ENCODE measurements around the gene NT5C3A. TPM values are rescaled to one million over a fixed set of nuclear protein-coding genes. Genes with fewer than 3 reads are reported as not detected.
A peak's percentile ranks its signal among the peaks of the same experiment; 100 is the strongest.

Gene NT5C3A
- total RNA-seq, 1 donor, result 25.0 TPM

DNA sequence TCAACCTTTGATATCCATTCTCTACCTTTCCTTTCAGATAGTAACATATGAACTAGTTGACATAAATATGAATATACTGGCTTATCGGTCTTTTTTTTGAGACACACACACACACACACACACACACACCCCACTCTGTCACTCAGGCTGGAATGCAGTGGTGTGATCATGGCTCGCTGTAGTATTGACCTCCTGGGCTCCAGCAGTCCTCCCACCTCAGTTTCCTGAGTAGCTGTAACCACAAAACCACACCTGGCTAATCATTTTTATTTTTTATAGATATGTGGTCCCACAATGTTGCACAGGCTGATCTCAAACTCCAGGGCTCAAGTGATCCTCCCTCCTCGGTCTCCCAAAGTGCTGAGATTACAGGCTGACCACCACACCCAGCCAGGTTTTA is 14.2 kb upstream of the NT5C3A start:
- Histone ChIP-seq H4K20me1 (ENCODE audit: insufficient read depth, low read length) (no peaks in the 10 kb centered on the region), H3K36me3 (ENCODE audit: insufficient read depth, low read length) (no peaks in the 10 kb centered on the region), H3K4me1 (ENCODE audit: insufficient read depth, low read length) (peaks cover 9% of the 10 kb centered on the region), H3K4me2 (ENCODE audit: insufficient read depth, low read length) (no peak overlapping the region), H3K27me3 (ENCODE audit: insufficient read depth, low read length) (peaks cover 39% of the 10 kb centered on the region), H3K9me3 (ENCODE audit: low read depth, low read length) (no peaks in the 10 kb centered on the region), H3K79me2 (ENCODE audit: insufficient read depth, low read length) (no peaks in the 10 kb centered on the region), H3K4me3 (ENCODE audit: insufficient read depth, low read length) (no peak overlapping the region), H3K27ac (ENCODE audit: low read depth, low read length) (no peak overlapping the region), H2AFZ (ENCODE audit: low read length) (no peak overlapping the region)
- TF ChIP-seq CTCF (IDR thresholded peaks at IDR 0.05; ENCODE audit: extremely low read depth, low read depth, low read length), result no peak
- no peak for DNase-seq (ENCODE audit: insufficient read length, low spot score, missing footprints)

- Histone ChIP-seq H3K27me3 (ENCODE audit: insufficient read depth, low read length) (peaks cover 33% of the 10 kb centered on the region), H3K4me3 (ENCODE audit: insufficient read depth, low read length) (no peak overlapping the region), H3K79me2 (ENCODE audit: insufficient read depth, low read length) (no peaks in the 10 kb centered on the region), H3K36me3 (ENCODE audit: insufficient read depth, low read length) (no peaks in the 10 kb centered on the region), H3K9me3 (ENCODE audit: low read depth, low read length) (no peaks in the 10 kb centered on the region), H3K27ac (ENCODE audit: low read depth, low read length) (no peak overlapping the region), H2AFZ (ENCODE audit: low read length) (no peak overlapping the region), H3K4me2 (ENCODE audit: insufficient read depth, low read length) (no peak overlapping the region), H4K20me1 (ENCODE audit: insufficient read depth, low read length) (no peaks in the 10 kb centered on the region), H3K4me1 (ENCODE audit: insufficient read depth, low read length) (peaks cover 9% of the 10 kb centered on the region)
- DNase-seq (ENCODE audit: insufficient read length, low spot score, missing footprints), result no peak
- no peak for TF ChIP-seq CTCF (IDR thresholded peaks at IDR 0.05; ENCODE audit: extremely low read depth, low read depth, low read length)
These were observed 13.4 kb upstream of the NT5C3A start for GRCh38 chr7:33075818-33076518.

DNA sequence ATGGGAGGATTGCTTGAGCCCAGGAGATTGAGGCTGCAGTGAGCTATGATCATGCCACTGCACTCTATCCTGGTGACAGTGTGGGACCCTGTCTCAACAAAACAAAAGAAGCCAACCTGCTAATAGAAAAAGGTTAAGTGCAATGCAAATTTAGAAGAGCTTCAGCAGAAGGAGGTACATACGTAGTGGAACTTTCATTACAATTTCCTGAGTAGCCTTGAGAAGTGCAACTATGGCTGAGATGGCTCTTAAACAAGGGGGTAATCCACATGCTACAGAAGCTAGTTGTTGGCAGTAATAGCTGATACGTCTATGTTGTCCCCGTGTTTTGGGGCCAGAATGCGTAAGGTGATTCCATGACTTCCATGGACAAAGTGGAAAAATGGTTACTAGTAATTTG is 10.7 kb upstream of the NT5C3A start:
- no peak overlapping the region for H3K4me2 ChIP-seq (ENCODE audit: insufficient read depth, low read length)
- no peak for DNase-seq (ENCODE audit: insufficient read length, low spot score, missing footprints)
- H4K20me1 ChIP-seq (ENCODE audit: insufficient read depth, low read length), result no peaks in the 10 kb centered on the region
- no peak overlapping the region for H2AFZ ChIP-seq (ENCODE audit: low read length)
- TF ChIP-seq CTCF (IDR thresholded peaks at IDR 0.05; ENCODE audit: extremely low read depth, low read depth, low read length), result no peak
- no peak overlapping the region for H3K27ac ChIP-seq (ENCODE audit: low read depth, low read length)
- H3K4me1 ChIP-seq (ENCODE audit: insufficient read depth, low read length), result peaks cover 9% of the 10 kb centered on the region
- H3K79me2 ChIP-seq (ENCODE audit: insufficient read depth, low read length), result no peaks in the 10 kb centered on the region
- H3K27me3 ChIP-seq (ENCODE audit: insufficient read depth, low read length), result peaks cover 28% of the 10 kb centered on the region
- no peaks in the 10 kb centered on the region for H3K36me3 ChIP-seq (ENCODE audit: insufficient read depth, low read length)
- H3K4me3 ChIP-seq (ENCODE audit: insufficient read depth, low read length), result no peak overlapping the region
- H3K9me3 ChIP-seq (ENCODE audit: low read depth, low read length), result peaks cover 7% of the 10 kb centered on the region

DNA sequence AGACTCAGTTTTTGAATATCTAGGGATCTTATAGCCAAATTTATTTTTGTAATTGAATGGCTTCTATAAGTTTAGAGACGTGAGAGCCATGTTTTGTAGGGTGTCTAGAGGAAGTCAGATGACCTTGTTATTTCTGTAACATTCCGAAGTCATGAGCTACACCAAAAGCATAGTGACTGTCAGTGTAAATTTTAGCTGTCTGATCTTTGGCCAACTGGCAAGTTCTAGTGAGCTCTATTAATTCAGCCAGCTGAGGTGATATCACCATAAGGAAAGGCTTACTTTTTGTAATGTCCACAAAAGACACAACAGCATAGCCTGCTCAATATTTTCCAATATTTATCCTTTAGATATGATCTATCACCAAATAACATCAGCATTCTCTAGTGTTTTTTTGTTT is 9.9 kb upstream of the NT5C3A start:
- DNase-seq (ENCODE audit: insufficient read length, low spot score, missing footprints), result peak; percentile 81
- Histone ChIP-seq H3K9me3 (ENCODE audit: low read depth, low read length) (peaks cover 7% of the 10 kb centered on the region), H3K27ac (ENCODE audit: low read depth, low read length) (no peak overlapping the region), H3K27me3 (ENCODE audit: insufficient read depth, low read length) (peaks cover 28% of the 10 kb centered on the region), H4K20me1 (ENCODE audit: insufficient read depth, low read length) (no peaks in the 10 kb centered on the region), H3K4me1 (ENCODE audit: insufficient read depth, low read length) (peaks cover 9% of the 10 kb centered on the region), H3K36me3 (ENCODE audit: insufficient read depth, low read length) (no peaks in the 10 kb centered on the region), H3K4me3 (ENCODE audit: insufficient read depth, low read length) (peak overlapping the region; percentile 40), H2AFZ (ENCODE audit: low read length) (peak overlapping the region; percentile 86), H3K4me2 (ENCODE audit: insufficient read depth, low read length) (peak overlapping the region; percentile 49), H3K79me2 (ENCODE audit: insufficient read depth, low read length) (no peaks in the 10 kb centered on the region)
- TF ChIP-seq CTCF (IDR thresholded peaks at IDR 0.05; ENCODE audit: extremely low read depth, low read depth, low read length), result no peak

Data from osteoblast (primary cell).